OCI-LY7 (cell line): ENCODE data around the gene CDKAL1.

ENCODE experiments used
- CTCF ChIP-seq: fragments of 200-600 bp; sonication (generic); conservative IDR thresholded peaks from 2 replicates; pipeline ENCODE4 v1.5.1; 2014; ENCODE audit warnings: mild to moderate bottlenecking, antibody characterized with exemption, low read length, moderate library complexity, mixed read lengths
- EZH2phosphoT487 ChIP-seq: fragments of 200-600 bp; sonication (generic); IDR thresholded peaks from 2 replicates; pipeline ENCODE4 v1.6.1; 2018; ENCODE audit warnings: low read depth, borderline replicate concordance, mild to moderate bottlenecking, mixed run types, antibody characterized with exemption, low read length, moderate library complexity, mixed read lengths

DNA sequence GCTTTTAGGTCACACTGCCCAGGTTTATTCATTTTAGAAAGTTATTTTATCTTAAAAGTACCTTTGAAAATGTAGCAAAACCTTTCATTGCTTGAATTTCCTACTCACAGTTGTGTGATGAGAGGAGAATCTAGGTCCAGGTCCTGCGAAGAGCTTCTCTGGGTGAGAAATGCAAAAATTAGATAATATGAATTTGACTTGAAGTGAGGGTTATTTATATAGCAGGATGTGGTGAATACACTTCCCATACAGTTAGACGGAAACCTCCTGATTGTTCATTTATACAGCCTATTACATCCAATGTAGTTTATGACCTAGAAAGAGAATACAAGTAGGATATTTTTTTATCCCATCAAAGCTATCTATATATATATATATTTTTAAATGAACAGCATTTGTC, 30.5 kb downstream of the CDKAL1 start:
- TF ChIP-seq CTCF (no peak), EZH2phosphoT487 (no peak)
